HG02840 (cell line): ENCODE data around the gene STARD9.
"Not testable (repeated sequence)": the region's sequence is repeated elsewhere in the genome, so short reads cannot be mapped to it uniquely, and the experiment has no call there.

Source experiments
- ATAC-seq: cut with Tn5 transposase; IDR thresholded peaks from one replicate; pipeline ENCODE4 v1.9.1; 2021; ENCODE audit warnings: mild to moderate bottlenecking, moderate library complexity, moderate number of reproducible peaks; ENCODE audit not compliant: unreplicated experiment, low FRiP score

The STARD9 gene

DNA sequence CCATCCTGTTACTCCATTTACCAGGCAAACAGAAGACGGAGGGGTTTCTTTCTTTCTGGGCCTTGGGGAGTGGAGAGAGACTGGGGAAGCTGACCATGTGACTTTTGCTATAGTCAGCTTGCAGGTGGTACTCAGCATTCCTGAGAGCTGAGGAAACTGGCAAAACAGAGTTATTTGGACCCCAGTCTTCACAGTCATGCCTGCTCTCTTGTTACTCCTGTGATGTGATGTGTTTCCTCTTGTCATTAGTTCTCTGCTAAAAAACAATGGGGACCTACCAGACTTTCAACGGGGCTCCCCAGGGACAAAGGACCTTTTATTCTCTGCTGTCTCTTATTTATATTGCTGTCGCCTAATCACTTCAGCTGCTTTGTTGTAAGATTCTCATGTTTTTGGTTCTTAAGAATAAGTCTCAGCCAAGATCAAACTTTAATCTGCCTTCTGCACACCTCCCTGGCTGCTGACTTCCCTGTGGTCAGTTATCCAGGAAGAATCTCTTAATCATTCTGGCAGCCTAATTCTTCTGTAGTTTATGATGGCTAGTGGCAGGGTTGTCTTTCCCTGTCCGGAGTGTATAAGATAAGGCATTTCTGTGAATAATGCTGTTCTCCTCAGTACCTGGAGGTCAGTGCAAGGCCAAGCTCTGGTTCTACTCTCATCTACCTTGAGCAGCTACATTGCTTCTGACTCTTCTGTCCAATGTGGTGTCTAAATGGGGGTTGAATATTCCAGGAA lies 8.8 kb downstream of the STARD9 start:
- no peak for ATAC-seq

GRCh38 chr15:42590619-42591237 lies 15.3 kb downstream of the STARD9 start:
- ATAC-seq, result no peak

DNA sequence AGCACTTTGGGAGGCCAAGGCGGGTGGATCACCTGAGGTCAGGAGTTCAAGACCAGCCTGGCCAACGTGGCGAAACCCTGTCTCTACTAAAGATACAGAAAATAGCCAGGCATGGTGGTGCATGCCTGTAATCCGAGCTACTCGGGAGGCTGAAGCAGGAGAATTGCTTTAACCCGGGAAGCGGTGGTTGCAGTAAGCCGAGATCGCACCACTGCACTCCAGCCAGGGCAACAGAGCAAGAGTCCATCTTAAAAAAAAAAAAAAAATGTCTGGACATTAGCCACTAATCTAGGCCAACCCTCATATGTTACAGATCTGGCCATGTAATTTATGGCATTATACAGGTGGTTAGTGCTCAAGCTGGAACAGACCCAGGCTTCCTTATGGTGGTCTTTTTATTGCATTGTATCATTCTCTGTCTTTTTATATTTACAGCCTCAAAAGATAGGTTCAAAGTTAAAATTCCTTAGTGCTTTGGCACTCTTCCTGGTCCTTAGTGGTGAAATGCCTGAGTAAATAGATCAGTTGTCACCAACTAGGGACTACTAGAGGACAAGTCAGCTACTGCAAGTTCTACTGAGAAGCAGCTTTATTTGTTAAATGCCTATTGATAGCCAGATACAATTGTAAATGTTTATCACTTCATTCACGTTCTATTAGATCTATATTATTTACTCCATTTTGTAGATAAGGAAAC lies 16.0 kb downstream of the STARD9 start:
- ATAC-seq, result no peak

DNA sequence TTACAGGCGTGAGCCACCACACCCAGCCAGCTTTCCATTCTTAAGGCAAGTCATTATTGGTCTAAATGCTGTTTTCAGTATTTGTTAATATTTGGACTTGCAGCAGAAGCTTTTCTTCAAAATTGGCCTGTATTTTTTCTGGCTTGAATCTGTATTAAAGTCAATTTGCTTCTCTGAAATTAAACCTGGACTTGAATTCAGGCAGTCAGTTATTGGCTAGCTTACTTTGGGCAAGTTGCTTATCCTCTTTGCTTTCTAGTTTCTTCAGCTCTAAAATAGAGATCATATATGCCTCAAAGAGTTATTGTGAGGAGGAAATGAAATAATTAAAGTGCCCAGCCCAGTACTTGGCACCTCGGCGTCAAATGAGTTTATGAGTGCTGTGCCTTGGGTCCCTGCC lies 17.3 kb downstream of the STARD9 start:
- no peak for ATAC-seq

- ATAC-seq, result no peak
Measured at GRCh38 chr15:42593143-42593542, 17.7 kb downstream of the STARD9 start.

- no peak for ATAC-seq
Measured at GRCh38 chr15:42594095-42594494, 18.7 kb downstream of the STARD9 start.

GRCh38 chr15:42595626-42596240 lies 20.3 kb downstream of the STARD9 start:
- ATAC-seq, result no peak

- not testable (repeated sequence) for ATAC-seq
Measured at GRCh38 chr15:42601316-42601715, 25.9 kb downstream of the STARD9 start.

- no peak for ATAC-seq
Measured at GRCh38 chr15:42602501-42602900, 27.1 kb downstream of the STARD9 start.

GRCh38 chr15:42603978-42604377 lies 28.6 kb downstream of the STARD9 start:
- no peak for ATAC-seq

- ATAC-seq, result no peak
Measured at GRCh38 chr15:42604894-42605744, 29.7 kb downstream of the STARD9 start.

- no peak for ATAC-seq
Measured at GRCh38 chr15:42605796-42606195, 30.4 kb downstream of the STARD9 start.

DNA sequence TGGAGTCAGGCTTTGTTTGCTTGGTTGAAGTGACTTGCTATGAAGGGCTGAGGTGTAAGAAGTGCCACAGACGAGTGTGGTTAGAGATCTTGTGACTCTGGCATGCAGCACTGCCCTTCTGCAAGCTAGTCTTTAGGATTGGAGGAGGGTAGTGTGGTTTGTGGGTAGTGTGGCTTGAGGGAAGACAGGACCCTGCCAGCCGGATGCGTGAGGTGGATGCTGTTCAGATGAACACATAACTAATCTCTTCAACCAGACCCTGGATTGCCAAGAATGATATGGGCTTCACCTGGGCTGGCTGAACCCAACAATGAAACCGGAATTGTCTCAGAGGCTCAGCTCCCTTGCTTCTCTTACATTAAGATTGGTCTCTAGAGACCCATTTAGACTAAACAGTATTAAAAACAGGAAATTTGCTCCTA lies 32.7 kb downstream of the STARD9 start:
- no peak for ATAC-seq

DNA sequence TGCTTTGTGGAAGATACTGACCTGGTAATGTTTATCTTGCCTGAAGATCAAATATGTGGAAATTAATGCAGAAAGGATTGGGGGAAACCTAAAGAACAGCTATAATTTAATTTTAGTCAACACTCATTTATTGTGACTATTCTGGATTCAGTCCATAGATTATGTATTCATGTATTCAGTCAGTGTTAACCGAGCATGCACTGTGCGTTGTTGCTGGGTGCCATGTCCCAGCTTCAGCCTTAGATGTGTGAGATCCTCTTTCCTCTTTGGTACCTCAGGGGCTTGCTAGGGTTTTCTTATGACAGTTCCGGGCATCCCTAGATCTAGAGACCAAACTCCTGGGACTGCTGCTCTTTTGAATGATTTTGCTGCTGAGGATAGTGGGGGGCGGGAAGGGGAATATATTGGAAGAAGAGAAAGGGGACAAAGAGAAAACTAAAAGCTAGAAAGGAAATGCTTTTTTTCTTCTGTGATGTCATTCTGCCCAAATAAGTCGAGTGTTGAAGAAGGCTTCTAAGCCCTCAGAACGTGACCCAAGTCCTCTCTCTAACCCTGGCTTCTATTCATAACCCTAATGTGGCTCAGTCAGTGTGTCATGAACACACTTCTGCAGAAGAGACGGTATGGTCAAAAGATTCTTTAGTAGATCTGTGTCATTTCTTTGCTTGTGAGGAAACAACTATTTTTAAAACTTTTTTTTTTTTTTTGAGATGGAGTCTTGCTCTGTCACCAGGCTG lies 33.5 kb downstream of the STARD9 start:
- ATAC-seq, result no peak

GRCh38 chr15:42611532-42611931 lies 36.1 kb downstream of the STARD9 start:
- ATAC-seq, result no peak

DNA sequence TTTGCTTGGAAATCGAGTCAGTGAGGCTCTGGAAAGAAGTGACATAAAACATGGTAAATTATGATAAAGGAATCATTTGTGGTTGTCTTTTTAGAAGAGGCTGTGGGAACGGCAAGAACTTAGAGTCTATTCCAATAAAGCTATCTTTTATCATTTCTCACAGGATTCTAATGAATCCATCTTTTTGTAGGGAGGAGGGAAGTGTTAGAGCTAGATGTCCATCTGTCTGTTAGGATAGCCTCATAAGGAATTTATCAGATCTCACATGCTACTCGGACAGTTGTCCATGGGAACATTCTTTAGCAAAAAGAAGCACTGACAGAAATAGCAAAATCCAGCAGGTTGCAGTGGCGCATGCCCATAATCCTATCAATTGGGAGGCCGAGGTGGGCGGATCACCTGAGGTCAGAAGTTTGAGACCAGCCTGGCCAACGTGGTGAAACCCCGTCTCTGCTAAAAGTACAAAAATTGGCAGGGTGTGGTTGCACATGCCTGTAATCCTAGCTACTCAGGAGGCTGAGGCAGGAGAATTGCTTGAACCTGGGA lies 37.0 kb downstream of the STARD9 start:
- no peak for ATAC-seq

- ATAC-seq, result no peak
Measured at GRCh38 chr15:42616107-42616506, 40.7 kb downstream of the STARD9 start.

- no peak for ATAC-seq
Measured at GRCh38 chr15:42619656-42620371, 44.4 kb downstream of the STARD9 start.

- no peak for ATAC-seq
Measured at GRCh38 chr15:42621386-42621785, 46.0 kb downstream of the STARD9 start.
